Fibroblast of skin of right quadriceps (primary cell): ENCODE data around the gene TLCD3B.

Experiments
- DNase-seq: peaks from one replicate; pipeline ENCODE4 v3.0.0-alpha.2; 2013

The TLCD3B gene

GRCh38 chr16:29987371-29988085, 43.5 kb downstream of the TLCD3B start:
- no peak for DNase-seq

- DNase-seq, result no peak
Observed at GRCh38 chr16:29986931-29987330, 44.1 kb downstream of the TLCD3B start.

- DNase-seq, result no peak
Observed at GRCh38 chr16:29986231-29986630, 44.8 kb downstream of the TLCD3B start.

- DNase-seq, result no peak
Observed at GRCh38 chr16:29985271-29985811, 45.7 kb downstream of the TLCD3B start.

GRCh38 chr16:29984764-29985147, 46.3 kb downstream of the TLCD3B start:
- DNase-seq, result no peak

GRCh38 chr16:29984137-29984763, 46.8 kb downstream of the TLCD3B start:
- no peak for DNase-seq

- DNase-seq, result no peak
Observed at GRCh38 chr16:29983420-29984136, 47.5 kb downstream of the TLCD3B start.

GRCh38 chr16:29982560-29983419, 48.3 kb downstream of the TLCD3B start:
- no peak for DNase-seq

- DNase-seq, result no peak
Observed at GRCh38 chr16:29978564-29979270, 52.4 kb downstream of the TLCD3B start.

- DNase-seq, result no peak
Observed at GRCh38 chr16:29978081-29978480, 53.0 kb downstream of the TLCD3B start.

GRCh38 chr16:29977063-29977825, 53.8 kb downstream of the TLCD3B start:
- no peak for DNase-seq

- DNase-seq, result no peak
Observed at GRCh38 chr16:29975811-29976511, 55.1 kb downstream of the TLCD3B start.

- DNase-seq, result no peak
Observed at GRCh38 chr16:29975134-29975538, 55.9 kb downstream of the TLCD3B start.
